ENCODE measurements around the gene SPPL3.

DNA sequence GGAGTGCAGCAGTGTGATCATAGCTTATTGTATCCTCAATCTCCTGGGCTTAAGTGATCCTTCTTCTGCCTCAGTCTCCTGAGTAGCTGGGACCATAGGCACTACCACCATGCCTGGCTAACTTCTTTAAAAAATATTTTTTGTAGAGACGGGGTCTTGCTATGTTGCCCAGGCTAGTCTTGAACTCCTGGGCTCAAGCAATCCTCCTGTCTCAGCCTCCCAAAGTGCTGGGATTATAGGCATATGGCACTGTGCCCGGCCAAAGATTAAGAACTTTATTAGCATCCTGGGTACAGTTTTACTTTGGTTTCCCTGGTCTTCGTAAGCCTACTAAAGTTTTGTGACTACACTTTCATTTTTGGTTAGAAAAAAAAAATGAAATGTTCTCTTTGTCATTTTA, 94.1 kb downstream of the SPPL3 start:
- TF ChIP-seq, protein P1, sequence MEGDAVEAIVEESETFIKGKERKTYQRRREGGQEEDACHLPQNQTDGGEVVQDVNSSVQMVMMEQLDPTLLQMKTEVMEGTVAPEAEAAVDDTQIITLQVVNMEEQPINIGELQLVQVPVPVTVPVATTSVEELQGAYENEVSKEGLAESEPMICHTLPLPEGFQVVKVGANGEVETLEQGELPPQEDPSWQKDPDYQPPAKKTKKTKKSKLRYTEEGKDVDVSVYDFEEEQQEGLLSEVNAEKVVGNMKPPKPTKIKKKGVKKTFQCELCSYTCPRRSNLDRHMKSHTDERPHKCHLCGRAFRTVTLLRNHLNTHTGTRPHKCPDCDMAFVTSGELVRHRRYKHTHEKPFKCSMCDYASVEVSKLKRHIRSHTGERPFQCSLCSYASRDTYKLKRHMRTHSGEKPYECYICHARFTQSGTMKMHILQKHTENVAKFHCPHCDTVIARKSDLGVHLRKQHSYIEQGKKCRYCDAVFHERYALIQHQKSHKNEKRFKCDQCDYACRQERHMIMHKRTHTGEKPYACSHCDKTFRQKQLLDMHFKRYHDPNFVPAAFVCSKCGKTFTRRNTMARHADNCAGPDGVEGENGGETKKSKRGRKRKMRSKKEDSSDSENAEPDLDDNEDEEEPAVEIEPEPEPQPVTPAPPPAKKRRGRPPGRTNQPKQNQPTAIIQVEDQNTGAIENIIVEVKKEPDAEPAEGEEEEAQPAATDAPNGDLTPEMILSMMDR (IDR thresholded peaks at IDR 0.05): no peak
- no peak for TF ChIP-seq POLR2A (IDR thresholded peaks at IDR 0.05)
